Ishikawa (cell line): Measurements from ENCODE around the gene AAGAB.

Source experiments
- EP300 ChIP-seq: IDR thresholded peaks from 2 replicates; pipeline ENCODE4 v1.6.1; 2012; ENCODE audit warnings: borderline replicate concordance
- ZBTB7A ChIP-seq: IDR thresholded peaks from 2 replicates; pipeline ENCODE4 v1.6.1; 2012; ENCODE audit warnings: low read depth

DNA sequence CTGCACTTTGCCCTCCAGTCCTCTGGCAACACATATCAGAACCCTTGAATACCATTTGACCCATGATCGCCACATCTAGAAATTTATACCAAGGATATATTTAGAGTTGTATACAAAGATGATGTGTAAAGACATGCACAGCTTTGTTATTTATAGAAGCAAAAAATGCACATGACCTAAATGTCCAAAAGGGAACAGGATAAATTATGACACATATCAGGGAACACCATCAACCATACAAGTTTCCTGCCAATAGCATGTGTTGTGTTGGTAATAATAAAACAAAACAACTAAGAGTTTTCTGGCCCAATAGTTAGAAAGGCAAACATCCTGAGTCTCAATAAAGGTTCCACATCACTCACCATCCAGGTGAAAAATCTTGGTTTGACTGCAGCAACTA lies 51.5 kb downstream of the AAGAB start:
- TF ChIP-seq ZBTB7A (no peak), EP300 (no peak)
